HUES6 (cell line): Measurements from ENCODE around the gene RNF220.
"Not testable (repeated sequence)": the region's sequence is repeated elsewhere in the genome, so short reads cannot be mapped to it uniquely, and the experiment has no call there.

Experiments used
- H3K27ac ChIP-seq: 2 replicates; pipeline ENCODE4 v1.7.0; 2013; ENCODE audit warnings: low read depth, mild to moderate bottlenecking, low read length, inconsistent platforms
- H3K27me3 ChIP-seq: 2 replicates; pipeline ENCODE4 v1.6.1; 2013; ENCODE audit warnings: low read length; ENCODE audit not compliant: control insufficient read depth, insufficient read depth
- H3K36me3 ChIP-seq: 2 replicates; pipeline ENCODE4 v1.6.1; 2013; ENCODE audit warnings: low read length; ENCODE audit not compliant: control insufficient read depth, insufficient read depth
- H3K4me1 ChIP-seq: 2 replicates; pipeline ENCODE4 v1.6.1; 2013; ENCODE audit warnings: low read length; ENCODE audit not compliant: control insufficient read depth, insufficient read depth
- H3K4me3 ChIP-seq: 2 replicates; pipeline ENCODE4 v1.5.1; 2013; ENCODE audit warnings: low read depth, low read length
- H3K9ac ChIP-seq: one replicate; pipeline ENCODE4 v1.6.1; 2013; ENCODE audit warnings: mild to moderate bottlenecking, low read length
- H3K9me3 ChIP-seq: 2 replicates; pipeline ENCODE4 v1.6.1; 2013; ENCODE audit warnings: low read depth, low read length; ENCODE audit not compliant: control insufficient read depth, insufficient read depth

Gene RNF220

DNA sequence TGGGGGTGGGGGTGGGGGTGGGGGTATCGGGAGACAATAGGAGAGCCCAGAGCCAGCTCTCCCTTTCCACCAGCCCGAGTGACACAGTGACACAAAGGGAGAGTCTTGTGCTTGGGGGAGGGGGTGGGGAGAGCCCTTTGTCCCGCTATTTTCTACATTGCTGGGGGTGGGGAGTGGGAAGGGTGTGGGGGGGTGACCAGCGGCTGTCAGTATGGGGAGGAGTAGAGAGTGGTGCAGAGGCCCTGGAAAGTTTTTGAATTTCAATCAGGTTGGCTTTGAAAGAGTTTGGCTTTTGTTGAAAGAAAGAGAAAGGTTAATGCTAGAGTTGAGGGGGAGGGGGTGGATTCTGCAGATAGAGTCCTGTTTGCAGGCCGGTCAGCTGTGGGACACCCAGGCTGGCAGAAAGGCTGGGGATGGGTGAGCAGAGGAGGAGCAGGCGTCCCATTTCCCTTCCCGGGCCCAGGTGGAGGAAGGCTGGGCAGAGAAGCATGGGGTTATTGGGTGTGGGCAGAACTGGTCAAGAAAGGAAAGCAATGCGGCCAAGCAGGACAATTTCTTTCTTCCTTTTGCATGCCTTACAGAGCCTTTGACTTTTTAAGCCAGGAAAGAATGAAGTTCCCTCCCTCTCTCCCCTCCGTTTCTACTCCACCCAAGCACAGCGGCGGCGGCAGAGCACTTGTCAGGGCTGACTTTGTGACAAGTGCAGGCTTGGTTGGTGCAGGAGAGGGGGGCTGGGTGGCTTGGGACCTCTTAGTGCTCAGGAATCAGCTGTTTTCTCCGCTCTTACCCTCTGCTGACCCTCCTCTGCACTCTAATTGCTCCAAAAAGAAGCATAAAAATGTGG lies 96.2 kb downstream of the RNF220 start:
- peak overlapping the region; percentile 65 for H3K9ac ChIP-seq

DNA sequence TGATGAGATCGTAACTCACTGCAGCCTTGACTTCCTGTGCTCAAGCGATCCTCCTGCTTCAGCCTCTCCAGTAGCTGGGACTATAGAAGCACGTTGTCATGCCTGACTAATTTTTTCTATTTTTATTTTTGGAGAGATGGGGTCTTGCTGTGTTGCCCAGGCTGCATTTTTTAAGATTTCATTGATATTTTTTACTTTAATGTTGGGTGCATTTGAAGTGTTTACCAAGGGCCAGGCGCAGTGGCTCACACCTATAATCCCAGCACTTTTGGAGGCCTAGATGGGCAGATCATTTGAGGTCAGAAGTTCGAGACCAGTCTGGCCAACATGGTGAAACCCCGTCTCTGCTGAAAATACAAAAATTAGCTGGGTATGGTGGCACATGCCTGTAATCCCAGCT lies 97.8 kb downstream of the RNF220 start:
- not testable (repeated sequence) for H3K36me3 ChIP-seq, H3K9me3 ChIP-seq, H3K27ac ChIP-seq, H3K9ac ChIP-seq, H3K4me3 ChIP-seq
- peaks cover 48% of the 10 kb centered on the region for H3K4me1 ChIP-seq
- peaks cover 48% of the 10 kb centered on the region for H3K27me3 ChIP-seq

More for the DNA sequence above, 96.2 kb downstream of the RNF220 start:
- Histone ChIP-seq H3K27me3 (peaks cover 35% of the 10 kb centered on the region), H3K9me3 (no peaks in the 10 kb centered on the region), H3K36me3 (no peaks in the 10 kb centered on the region), H3K4me3 (peak overlapping the region; percentile 59), H3K27ac (no peak overlapping the region), H3K4me1 (peaks cover 34% of the 10 kb centered on the region)

DNA sequence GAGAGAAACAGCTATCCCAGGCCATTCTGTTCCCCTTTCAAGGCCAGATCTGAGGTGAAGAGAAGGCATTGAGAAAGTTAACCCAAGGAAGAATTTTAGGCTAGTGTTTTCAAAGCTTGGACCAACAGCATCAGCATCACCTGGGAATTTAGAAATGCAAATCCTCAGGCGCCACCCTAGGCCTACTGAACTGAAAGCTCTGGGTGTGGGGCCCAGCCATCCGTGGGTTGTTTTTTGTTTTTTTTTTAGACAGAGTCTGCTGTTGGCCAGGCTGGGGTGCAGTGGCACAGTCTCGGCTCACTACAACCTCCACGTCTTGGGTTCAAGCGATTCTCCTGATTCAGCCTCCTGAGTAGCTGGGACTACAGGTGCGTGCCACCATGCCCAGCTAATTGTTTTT lies 98.6 kb downstream of the RNF220 start:
- no peaks in the 10 kb centered on the region for H3K36me3 ChIP-seq
- no peak overlapping the region for H3K4me3 ChIP-seq
- no peak overlapping the region for H3K27ac ChIP-seq
- H3K4me1 ChIP-seq: peaks cover 56% of the 10 kb centered on the region
- no peaks in the 10 kb centered on the region for H3K9me3 ChIP-seq
- H3K9ac ChIP-seq: no peak overlapping the region
- H3K27me3 ChIP-seq: peaks cover 50% of the 10 kb centered on the region

DNA sequence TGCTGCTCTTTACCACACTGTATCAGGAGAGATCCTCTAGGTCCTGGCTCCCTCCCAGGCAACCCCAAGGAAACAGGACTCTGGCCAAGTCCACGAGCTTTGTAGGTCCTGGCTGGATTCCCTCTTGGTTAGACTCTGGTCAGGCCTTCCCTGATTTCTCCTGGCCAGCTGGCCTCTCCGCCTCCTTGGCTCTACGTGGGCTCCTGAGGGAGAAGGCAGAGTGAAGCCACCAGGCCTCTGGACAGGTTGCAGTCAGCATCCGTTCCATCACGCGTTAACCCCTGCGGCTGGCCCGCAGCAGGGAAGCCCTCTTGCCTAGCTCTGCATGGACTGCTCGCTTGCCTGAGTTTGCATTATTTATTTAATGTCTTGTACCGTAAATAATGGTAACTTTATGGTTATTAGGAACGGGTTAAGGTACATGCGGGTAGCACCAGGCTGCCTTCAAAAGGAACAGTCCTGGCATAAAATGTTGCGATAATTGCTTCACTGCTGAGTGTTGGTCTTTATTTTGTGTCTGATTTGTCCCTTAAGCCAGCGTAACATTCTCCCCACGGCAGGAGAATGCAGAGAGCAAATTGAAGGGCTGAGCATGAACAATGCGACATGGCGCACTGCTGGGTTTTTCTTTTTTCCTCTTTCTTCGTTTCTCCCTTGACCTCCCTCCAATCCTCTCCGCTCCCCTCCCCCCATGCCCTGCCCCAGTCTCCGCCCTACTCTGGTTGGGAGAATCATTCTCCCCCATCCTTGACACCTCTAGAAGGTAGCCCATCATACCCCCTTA lies 100.3 kb downstream of the RNF220 start:
- Histone ChIP-seq H3K9me3 (no peaks in the 10 kb centered on the region), H3K4me1 (peaks cover 54% of the 10 kb centered on the region), H3K9ac (no peak overlapping the region), H3K27ac (no peak overlapping the region), H3K36me3 (no peaks in the 10 kb centered on the region), H3K4me3 (no peak overlapping the region), H3K27me3 (peaks cover 38% of the 10 kb centered on the region)

DNA sequence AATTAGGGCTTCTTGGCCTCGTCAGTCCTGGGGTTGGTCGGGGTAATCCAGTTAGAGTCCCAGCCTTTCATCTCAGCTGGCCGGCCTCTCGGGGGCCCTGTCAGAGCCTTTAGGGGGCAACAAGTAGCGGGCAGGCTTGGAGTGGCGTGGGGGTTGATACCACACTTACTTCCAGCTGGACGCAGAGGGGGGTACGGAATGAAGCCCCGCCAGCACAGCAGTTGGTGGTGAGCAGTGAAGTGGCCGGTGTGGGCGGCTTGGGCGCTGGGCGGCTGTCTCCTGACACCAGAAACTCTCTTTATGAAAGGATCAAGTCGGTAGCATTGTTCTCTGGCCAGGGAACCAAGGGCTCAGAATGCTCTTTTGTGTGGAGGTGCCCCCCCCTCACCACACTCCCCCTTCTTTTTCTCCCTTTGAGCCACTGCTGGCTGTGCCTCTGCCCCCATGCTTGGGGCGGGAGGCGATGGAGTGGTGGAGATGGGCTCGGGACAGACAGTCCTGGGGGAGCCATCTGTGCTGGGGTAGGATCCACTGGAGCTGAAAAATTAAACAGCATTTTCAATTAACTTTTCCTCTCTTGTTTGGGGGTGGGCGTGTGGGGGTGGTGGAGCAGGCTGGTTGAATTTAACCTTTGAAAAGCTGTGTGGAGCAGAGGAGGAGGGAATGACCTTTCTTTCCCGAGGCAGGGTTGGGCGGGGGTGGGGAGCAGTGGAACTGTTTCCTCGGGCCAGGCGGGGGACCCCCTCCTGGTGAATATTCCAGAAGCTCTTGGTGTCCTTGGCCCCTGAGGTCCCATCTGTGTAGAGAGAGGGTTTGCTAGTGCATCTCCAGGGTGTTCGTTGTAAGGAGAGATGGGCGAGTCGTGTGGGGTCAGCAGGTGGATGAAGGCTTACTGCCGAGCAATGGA lies 102.7 kb downstream of the RNF220 start:
- peaks cover 55% of the 10 kb centered on the region for H3K4me1 ChIP-seq
- H3K9ac ChIP-seq: no peak overlapping the region
- H3K4me3 ChIP-seq: 0 out of 2 replicates have a peak overlapping the region, but pooled peaks have one; percentile 28
- no peak overlapping the region for H3K27ac ChIP-seq
- H3K36me3 ChIP-seq: no peaks in the 10 kb centered on the region
- H3K9me3 ChIP-seq: no peaks in the 10 kb centered on the region
- peaks cover 41% of the 10 kb centered on the region for H3K27me3 ChIP-seq

DNA sequence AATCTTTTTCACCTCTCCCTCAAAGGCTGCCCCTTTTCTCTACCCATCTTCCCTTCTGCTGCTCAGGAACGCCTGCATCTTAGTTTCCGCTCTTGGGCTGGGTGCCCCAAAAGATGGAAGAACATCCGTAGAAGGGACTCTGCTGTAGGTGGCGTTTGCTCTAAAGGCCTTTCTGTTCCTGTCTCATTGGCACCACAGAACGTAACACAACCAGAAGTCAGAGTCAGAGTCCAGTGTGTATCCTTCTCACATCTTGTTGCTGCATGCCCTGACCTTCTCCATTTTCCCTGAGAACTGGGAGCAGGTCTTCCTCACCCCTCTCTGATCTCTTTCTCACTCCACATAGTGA lies 103.3 kb downstream of the RNF220 start:
- Histone ChIP-seq H3K27me3 (peaks cover 42% of the 10 kb centered on the region), H3K36me3 (no peaks in the 10 kb centered on the region), H3K4me3 (no peak overlapping the region), H3K27ac (no peak overlapping the region), H3K9me3 (no peaks in the 10 kb centered on the region), H3K9ac (no peak overlapping the region), H3K4me1 (peaks cover 58% of the 10 kb centered on the region)

DNA sequence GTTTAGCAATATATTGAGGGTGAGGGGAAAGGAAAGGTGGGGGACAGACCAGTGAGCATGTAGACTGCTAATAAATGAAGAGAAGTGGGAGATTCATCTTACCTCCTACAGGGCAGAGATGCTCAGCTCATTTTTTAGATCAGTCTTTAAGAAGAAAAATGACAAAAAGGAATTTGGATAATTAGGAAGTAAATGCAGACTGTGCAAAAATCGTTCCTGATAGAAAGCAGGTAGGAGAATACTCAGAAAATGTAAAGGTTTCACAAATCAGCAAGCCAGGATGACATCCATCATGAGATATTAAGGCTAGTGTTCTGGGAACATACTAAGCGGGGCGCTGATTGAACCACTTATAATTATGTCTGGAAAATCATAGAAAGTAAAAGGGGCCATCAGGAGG lies 106.3 kb downstream of the RNF220 start:
- Histone ChIP-seq H3K4me1 (peaks cover 43% of the 10 kb centered on the region), H3K27me3 (peaks cover 36% of the 10 kb centered on the region), H3K36me3 (no peaks in the 10 kb centered on the region), H3K9me3 (no peaks in the 10 kb centered on the region), H3K9ac (no peak overlapping the region), H3K27ac (no peak overlapping the region), H3K4me3 (no peak overlapping the region)

DNA sequence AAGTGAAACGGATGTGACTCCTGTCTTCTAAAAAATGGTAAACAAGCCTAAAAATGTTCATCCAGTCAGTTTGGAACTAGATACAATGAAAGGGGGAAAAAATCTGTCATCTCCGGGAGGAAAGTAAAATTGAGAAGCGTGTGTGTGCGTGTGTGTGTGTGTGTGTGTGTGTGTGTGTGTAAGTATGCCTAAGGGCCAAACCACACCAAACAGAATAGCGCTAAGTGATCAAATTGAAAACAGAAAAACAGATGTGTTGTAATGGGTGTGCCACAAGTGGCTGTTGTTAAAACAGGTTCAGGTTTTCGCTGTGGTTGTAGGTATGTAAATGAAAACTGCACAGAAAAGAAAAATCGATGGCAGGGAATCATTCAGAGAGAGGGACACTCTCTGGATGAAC lies 106.7 kb downstream of the RNF220 start:
- H3K27ac ChIP-seq: no peak overlapping the region
- no peaks in the 10 kb centered on the region for H3K9me3 ChIP-seq
- H3K4me1 ChIP-seq: peaks cover 40% of the 10 kb centered on the region
- H3K36me3 ChIP-seq: no peaks in the 10 kb centered on the region
- H3K4me3 ChIP-seq: no peak overlapping the region
- H3K9ac ChIP-seq: no peak overlapping the region
- H3K27me3 ChIP-seq: peaks cover 36% of the 10 kb centered on the region

DNA sequence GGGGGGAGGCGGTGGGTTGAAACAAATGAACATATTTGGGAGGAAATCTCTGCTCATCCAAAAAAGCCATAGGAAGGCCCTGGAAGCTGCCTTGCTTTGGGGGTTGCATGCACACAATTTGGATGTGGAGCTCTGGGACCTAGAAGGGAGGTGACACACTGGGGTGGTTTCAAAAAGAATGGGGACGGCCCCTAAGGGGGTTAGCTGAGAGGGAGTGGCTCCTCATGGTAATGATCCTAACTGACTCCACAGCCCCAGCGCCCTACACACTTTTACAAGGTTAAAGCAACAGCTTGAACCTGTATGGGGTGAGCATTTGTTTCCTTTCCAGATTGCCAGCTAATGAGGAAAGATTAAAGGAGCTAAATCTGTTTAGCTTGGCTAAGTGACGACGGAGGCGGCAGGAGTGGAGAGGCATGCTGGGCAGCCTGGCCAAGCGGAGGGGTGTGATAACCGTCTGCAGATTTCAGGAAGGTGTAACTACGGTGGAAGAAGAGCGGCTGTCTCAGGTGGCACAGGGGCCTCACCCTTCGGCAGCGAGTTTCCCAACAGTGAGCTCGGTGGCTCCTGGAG lies 107.3 kb downstream of the RNF220 start:
- peaks cover 34% of the 10 kb centered on the region for H3K4me1 ChIP-seq
- no peak overlapping the region for H3K4me3 ChIP-seq
- no peak overlapping the region for H3K27ac ChIP-seq
- H3K36me3 ChIP-seq: no peaks in the 10 kb centered on the region
- H3K9me3 ChIP-seq: no peaks in the 10 kb centered on the region
- H3K27me3 ChIP-seq: peaks cover 36% of the 10 kb centered on the region
- H3K9ac ChIP-seq: no peak overlapping the region

DNA sequence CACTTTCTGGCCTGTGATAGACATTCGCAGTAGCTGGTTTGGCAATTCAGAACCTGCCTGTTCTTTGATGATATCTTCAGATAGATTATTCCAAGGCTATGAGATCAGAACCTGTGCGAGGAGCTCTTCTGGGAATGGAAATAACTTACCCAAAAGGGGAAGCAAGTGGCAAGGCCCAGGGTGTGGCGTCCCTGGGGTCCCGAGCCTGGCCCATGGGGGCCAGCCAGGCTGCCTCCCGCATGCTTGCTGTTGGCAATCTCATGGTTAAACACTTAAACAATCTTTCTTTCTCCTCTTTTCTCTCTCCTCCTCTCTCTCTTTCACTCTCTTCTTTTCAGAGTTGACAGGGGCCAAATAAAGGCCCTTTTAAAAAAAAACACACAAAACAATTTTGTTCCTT lies 108.1 kb downstream of the RNF220 start:
- Histone ChIP-seq H3K27ac (no peak overlapping the region), H3K4me1 (peaks cover 27% of the 10 kb centered on the region), H3K27me3 (peaks cover 30% of the 10 kb centered on the region), H3K4me3 (no peak overlapping the region), H3K36me3 (no peaks in the 10 kb centered on the region), H3K9ac (no peak overlapping the region), H3K9me3 (no peaks in the 10 kb centered on the region)
